GM18951 (cell line): Measurements from ENCODE around the gene BID.
"Not testable (repeated sequence)": the region's sequence is repeated elsewhere in the genome, so short reads cannot be mapped to it uniquely, and the experiment has no call there.

Experiments used
- POLR2A ChIP-seq: IDR thresholded peaks from 4 replicates; pipeline ENCODE4 v1.6.1; 2011; ENCODE audit warnings: mild to moderate bottlenecking; ENCODE audit not compliant: insufficient read length, insufficient read depth; ENCODE audit errors: extremely low read depth
- in situ Hi-C: fragments of 300-500 bp; cut with MboI; formaldehyde crosslinking; loops from one replicate; pipeline ENCODE4 v1.12.0; 2022; ENCODE audit warnings: low sequenced_read_pairs, mixed read lengths, inconsistent platforms; ENCODE audit not compliant: unreplicated experiment

Gene BID

DNA sequence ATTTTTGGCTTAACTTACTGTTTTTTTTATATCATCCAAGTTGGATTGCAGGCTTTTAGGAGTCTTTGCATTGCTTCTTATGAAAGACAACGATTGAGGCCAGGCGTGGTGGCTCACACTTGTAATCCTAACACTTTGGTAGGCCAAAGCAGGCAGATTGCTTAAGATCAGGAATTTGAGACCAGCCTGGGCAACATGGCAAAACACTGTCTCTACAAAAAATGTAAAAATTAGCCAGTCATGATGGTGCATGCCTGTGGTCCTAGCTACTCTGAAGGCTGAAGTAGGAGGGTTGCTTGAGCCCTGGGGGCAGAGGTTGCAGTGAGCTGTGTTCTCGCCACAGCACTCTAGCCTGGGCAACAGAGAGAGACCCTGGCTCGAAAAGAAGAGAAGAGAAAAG is 56.6 kb downstream of the BID start:
- in situ Hi-C loops, result no loop called here
- TF ChIP-seq POLR2A, result no peak

DNA sequence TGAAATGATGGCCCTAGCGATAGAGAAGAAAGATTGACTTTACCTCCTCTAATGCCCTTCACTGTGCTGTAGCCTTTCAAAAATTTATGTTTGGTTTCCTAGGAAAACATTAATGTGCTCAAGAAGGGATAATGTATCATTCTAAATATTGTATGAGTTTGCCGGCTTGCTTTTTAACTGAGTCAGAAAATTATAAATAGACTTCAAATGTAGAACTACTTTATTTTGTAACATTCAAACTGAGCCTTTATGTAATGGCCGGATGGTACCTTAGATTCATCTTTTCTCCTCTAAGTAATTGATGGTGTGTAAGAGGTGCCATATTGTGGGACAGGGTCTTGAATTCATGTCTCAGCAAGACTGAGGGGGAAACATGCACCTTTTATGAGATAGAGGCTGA is 57.7 kb downstream of the BID start:
- no peak for TF ChIP-seq POLR2A
- in situ Hi-C loops, result no loop called here

GRCh38 chr22:17712441-17712840 is 61.8 kb downstream of the BID start:
- in situ Hi-C loops, result no loop called here
- no peak for TF ChIP-seq POLR2A

DNA sequence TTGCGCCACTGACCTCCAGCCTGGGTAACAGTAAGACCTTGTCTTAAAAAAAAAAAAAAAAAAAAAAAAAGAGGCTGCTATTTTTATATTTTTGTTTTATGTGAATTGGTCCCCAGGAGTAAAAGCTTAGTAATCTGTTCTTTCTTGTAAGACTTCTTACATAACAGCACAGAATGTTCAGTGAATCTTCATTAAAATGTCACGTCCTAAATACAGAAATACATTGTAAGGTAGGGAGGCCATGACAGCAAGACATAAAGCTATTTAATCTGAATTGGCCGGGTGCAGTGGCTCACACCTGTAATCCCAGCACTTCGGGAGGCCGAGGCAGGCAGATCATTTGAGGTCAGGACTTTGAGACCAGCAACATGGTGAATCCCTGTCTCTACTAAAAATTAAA is 64.2 kb downstream of the BID start:
- no peak for TF ChIP-seq POLR2A
- in situ Hi-C loops, result no loop called here

DNA sequence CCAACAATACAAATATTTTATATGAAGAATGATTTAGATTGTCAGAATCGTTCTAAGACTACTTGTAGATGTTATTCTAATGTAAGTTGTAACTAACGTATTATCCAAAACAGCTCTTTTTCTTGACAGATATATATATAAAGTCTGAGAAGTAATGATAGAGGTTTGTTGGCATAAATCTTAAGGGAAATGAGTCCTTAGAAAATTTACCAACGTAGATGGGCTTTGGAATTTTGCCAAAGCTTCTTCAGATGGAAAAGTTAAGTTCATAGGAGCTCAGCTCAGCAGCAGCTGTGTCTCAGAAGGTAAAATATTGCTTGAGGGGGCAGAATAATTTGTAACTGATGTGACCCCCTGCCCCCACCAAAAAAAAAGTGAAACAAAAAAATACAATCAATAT is 66.7 kb downstream of the BID start:
- TF ChIP-seq POLR2A, result no peak
- in situ Hi-C loops, result no loop called here

DNA sequence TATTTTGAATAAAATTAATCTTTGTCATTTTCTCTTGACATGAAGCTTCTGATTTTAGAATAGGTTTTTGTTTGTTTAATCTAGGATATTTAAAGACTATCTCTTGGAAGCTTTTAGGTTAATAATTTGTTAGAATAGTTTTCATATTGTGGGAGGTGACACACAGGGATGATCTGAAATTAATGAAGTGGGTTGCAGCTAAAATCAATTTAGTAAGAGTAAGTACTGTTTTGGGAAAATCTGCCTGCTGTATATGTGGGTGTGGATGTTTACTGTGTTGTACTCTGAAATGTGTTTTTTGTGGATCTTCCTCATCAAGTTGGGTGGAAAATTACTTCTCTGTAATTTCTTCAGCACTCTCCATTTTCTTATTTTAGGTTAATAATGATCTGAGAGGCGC is 67.3 kb downstream of the BID start:
- TF ChIP-seq POLR2A, result no peak
- in situ Hi-C loops, result no loop called here

DNA sequence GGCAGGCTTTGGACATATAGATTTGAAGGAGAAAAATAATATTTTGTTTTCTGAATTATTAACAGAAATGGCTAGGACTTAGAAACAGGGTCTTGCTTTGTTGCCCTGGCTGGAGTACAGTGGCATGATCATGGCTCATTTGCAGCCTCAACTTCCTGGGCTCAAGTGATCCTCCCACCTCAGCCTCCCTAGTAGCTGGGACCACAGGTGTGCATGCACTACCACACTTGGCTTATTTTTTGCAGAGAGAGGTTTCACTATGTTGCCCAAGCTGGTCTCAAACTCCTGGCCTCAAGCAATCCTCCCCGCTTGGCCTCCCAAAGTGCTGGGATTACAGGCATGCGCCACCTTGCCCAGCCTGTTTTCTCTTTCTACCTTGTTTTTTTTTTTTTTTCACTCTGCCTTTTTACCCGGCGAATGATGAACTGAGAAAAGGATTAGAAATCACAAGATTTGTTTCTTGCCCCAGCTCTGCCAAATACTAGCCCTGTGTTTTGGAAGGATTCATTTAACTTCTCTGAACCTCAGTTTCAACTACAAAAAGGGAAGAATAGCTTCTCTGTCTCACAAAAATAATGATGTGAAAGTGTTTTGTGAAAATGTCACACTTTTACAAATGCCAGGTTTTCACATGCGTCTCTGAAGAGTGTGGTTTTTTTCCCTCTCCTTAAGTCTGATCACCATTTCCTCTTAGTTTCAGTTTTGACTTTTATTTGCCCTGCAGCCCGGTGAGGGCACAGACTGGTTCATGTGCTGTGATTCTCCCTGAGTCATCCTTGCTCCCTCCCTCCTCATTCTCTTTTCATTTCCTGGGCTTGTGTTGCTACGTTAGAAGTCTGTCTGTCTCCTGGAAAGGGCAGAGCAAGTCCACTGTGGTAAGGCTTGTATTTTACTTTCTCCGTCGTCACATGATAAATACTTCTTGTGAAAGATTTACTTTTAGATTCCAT is 68.0 kb downstream of the BID start:
- in situ Hi-C loops, result no loop called here
- no peak for TF ChIP-seq POLR2A

- in situ Hi-C loops, result no loop called here
- TF ChIP-seq POLR2A, result no peak
Observed at GRCh38 chr22:17705546-17705945, 68.7 kb downstream of the BID start.

DNA sequence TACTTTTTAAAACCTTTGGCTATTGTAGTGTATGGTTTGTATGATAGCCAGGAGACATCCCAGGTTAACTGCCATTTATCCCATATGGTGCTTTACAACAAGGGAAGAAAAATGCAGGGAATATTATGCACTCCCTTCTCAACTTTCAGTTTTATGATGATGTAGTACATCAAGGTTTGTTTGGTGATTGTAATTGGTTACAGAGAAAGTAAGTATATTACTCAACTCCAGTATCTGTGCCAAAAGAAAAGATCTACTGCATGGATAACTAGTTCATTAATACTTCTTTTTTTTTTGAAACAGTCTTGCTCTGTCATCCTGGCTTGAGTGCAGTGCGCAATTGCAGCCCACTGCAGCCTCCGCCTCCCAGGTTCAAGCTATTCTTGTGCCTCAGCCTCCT is 70.5 kb downstream of the BID start:
- in situ Hi-C loops, result no loop called here
- TF ChIP-seq POLR2A, result no peak

DNA sequence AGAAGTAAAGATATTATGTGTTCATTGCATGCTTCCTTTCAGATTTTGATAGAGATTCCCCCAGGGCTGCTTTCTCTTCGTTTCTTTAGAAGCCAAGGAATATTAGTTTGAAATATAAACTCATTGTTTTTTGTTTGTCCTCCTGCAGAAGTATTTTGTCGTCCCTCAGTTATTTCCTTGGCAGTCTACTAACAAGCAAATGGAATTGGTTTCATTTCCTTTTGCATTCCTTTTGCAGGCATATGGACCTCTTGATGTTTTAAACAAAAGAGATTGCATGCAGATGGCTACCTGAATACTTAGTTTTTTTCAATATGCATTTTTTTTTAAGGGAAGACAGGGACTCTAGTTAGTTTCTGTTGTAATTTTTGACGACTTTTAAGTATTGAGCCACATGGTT is 73.5 kb downstream of the BID start:
- TF ChIP-seq POLR2A, result no peak
- in situ Hi-C loops, result no loop called here

DNA sequence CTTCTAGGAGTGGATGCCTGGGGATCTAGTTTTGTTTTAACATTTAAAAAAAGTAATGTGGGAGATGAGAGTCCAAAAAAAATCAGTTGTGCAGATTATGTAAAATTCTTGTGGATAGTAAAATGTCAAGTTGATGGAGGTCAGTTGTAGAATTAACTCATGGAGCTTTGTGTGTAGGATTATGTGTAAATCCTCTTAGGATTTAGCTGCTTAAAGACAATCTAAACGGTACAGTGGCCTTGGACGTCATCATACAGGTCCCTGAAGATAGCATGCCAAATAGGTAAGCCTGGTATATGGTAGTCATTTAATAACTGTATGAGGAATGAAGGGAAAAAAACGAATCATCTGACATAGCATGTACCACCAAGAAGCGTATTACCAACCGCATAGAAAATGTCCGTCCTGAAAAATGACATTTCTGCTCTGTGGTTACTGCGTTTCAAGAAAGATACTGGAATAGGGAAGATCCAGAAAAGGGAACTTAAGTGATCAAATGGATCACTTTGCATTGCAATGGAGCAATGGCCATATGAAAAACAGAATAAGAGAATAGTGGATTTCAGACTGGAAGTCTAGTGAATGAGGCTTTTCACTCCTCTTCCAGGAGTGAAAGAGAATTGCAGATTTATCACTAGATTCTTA is 74.5 kb downstream of the BID start:
- in situ Hi-C loops, result no loop called here
- TF ChIP-seq POLR2A, result no peak

- TF ChIP-seq POLR2A, result no peak
- in situ Hi-C loops, result no loop called here
Observed at GRCh38 chr22:17698948-17699347, 75.3 kb downstream of the BID start.

- in situ Hi-C loops, result not testable (repeated sequence)
Observed at GRCh38 chr22:17698276-17698675, 76.0 kb downstream of the BID start.

- in situ Hi-C loops, result not testable (repeated sequence)
Observed at GRCh38 chr22:17697196-17697595, 77.1 kb downstream of the BID start.
